NCI-H69 (cell line): ENCODE data around the gene NRP2.

Experiments
- DNase-seq: peaks from one replicate; lab custom pipeline; 2025; lab: John Stamatoyannopoulos, UW

NRP2 gene

DNA sequence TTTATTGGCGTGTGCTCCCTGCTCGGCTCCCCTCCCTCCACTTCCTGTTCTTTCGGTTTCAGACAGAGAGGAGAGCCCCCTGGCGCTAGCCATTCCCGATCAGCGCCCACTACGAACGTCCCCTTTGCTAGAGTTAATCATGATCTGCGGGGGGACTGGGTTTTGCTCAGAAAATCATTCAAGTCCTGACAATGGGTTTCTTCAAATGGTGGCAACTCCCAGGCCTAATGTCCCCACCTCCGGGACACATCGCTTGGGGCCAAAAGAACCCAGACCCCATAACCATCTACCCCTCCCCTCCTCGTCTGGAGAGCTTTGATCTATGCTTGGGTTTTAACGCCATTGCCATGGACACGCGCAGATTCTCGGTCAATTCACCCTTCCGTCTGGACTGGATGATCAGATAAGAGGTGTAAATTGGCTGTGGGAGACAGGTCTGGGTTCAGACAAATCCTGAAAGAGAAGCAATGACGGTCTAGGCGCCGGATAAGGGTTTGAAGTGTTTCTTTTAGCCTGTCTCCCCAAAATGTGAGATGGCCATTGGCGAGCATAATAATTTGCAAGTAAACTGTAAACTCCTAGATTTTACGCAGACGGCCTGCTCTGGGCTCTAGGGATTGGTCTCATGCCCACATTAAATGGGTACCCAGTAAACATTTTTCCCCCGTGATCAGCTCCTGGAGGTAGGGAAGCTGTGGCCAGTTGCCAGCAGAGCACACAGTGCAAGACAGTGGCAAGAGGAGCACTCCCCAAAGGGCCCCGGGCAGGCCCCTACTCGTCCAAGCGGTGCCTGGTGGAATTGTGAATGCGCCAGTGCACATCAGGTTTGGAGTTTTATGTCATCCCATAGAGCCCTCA lies 4.7 kb downstream of the NRP2 start:
- DNase-seq: peak; percentile 79

DNA sequence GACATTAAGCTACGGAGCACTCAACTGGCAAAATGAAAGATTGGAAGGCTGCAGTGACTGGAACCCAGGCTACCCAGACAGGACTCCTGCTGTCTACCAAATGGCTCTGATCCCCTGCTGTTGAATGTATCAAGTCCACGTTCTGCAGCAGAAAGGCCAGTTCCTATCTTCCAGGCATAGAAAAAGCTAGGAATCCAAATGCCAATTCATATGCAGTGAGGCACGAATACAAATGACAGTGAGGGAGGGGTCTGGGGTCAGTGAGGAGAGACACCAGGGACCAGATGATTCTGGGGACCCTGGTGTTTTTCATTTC lies 5.3 kb downstream of the NRP2 start:
- DNase-seq: no peak

DNA sequence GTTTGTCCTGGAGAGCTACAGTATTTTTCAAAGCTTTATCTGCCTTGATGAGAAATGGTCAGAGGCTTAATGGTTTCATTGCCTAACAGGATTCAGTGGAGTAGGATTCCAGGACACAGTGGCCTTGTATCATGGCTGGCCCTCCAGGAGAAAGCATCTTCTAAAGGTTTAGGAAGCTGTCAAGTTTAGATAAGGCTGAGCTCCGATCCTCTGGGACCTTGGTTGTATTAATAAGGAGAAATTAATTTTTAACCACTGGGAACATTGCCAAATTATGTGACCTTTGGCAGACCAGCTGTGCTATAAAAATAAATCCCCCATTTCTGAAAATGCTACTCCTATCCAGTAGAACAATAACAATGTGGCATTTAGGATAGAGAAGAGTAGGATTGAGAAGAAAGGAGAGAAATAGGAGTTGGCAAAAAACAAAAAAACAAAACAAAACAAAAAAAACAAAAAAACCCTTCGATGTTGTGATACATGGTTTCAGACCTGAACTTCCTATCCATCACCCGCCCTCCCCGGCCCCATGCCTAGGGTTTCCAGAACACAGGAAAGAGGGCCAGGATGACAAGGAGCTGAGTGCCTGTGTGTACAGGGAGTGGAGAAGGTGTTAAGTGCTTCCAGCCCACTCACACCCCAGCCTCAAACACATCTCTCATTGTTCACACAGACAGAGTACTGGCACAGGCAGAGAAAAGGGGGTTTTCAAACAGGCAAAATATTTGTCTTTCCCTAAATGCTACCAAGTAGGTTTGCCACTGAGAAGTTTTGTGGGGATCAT lies 6.3 kb downstream of the NRP2 start:
- peak; percentile 18 for DNase-seq

DNA sequence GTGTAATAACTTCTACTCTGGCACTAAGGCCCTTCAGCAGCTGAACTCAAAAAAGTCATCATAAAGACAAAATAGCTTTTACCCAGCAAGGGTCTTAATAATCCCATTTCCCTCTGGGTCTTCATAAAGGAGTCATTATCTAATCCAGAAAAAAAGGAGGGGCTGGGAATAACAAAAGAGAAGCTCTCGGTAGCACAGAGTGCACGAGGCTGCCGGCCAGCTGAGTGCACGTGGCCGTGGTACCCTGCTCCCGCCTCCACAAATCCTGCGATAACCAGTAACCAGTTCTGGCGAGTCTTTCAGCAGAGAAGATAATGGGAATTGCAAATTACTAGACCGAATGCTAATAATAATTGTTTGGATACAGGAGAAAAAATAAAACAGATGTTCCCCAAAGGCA lies 7.5 kb downstream of the NRP2 start:
- DNase-seq: no peak

DNA sequence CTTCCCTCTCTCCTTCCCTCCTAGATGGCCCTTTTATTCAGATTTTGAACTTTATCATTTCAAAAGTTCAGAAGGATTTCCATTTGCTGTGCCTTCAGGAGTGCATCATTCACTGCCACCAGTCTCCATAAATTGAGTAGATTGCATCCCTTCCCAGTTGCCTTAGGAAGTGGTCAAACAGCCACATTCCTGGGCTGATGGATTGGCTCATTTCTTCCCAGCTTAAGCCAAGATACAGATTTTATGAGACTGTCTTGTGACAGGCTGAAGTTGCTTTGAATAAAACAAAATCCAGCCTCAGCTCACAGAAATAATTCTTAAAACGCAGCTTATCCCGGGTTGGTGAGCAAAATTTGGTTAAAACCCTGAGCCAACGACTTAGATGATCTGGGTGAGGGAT lies 9.8 kb downstream of the NRP2 start:
- no peak for DNase-seq

DNA sequence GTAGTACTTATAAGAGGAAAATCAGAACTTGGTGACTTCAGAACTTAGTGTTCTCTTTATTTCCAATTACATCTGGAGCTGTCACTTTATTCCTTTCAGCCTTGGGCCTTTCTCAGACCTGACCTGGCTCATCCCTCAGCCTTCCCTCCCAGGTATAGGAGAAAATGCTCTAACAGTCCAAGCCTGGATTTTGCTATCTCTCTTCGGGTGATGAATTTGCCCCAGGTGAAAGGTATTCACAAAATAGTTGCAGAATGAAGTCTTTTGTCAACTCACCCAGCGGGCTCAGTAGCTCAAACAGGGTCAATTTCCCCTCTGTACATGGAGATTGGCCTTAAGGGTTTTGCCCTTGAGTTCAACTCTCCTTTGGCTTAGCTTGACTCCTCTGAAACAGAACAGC lies 12.0 kb downstream of the NRP2 start:
- no peak for DNase-seq

DNA sequence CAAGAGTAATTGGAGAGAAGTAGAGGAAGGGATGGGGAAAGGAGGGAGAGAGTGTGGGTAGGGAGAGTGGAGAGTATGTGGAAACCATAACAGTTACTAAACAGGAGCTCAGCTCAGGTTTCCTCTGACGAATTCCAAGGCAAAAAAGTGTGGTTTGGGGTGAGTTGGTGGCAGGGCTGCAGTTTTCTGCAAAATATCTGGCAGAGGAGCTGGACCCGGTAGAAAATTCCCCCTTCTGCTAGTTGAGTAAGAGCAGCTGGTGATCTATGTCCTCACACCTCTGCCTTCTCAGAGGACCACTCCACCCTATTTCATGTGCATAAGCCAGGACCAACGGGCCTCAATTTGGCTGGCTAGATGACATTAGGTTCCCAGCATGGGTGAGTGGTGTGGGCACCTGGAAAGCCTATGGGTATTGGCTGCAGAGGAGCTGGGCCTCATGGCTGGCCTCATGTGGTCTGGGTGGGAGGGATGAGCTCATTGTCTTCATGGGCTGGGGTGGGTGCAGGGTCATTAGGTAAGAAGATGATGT lies 13.2 kb downstream of the NRP2 start:
- DNase-seq: peak; percentile 40

DNA sequence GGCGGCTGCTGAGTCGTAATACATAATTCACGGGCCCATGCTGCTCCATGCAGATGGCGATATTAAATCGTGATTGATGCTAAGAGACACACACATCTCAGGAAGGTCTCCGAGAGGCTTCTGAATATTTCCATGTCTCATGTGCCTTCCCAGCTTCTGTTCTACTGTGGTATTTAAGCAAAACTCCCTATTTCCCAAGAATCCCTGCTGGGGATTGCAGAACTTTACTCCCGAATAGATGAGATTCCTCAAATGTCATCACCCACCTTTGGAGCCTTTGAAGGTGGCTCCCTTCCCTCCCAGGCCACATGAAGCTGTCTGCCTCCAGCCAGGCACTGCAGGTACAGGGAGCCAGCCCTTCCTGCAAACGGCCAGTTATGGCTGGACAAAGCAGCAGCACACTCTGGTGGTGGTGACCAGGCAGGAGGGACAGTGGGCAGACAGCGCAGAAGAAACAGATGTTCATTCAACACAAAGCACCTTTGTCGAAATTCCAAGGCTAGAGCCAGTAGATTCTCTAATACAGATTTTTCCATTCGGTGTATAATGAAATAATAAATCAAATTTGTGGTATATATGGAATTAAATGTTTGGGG lies 14.1 kb downstream of the NRP2 start:
- DNase-seq: peak; percentile 8

DNA sequence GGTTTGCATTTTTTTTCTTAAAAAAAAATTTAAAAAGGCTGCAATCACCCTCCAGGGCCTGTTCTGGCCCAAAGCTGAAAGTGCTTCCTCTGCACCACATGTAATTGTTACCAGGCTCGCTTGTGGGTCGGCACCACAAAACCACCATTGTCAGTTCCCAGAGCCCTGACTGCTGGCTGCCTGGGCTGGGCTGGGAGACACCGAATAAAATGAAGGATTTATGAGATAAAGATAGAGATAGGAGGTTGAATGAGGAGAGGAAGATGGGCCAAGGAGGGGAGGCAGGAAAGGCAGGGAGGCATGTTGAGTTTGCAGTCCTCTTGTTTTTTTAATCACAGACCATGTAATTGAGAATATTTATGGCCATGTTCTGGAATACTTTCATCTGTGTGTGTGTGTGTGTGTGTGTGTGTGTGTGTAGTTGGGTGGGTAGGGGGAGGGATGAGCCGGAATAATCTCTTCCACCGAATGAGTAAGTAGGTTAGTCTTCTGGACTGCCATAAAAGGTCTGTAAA lies 14.7 kb downstream of the NRP2 start:
- DNase-seq: no peak

DNA sequence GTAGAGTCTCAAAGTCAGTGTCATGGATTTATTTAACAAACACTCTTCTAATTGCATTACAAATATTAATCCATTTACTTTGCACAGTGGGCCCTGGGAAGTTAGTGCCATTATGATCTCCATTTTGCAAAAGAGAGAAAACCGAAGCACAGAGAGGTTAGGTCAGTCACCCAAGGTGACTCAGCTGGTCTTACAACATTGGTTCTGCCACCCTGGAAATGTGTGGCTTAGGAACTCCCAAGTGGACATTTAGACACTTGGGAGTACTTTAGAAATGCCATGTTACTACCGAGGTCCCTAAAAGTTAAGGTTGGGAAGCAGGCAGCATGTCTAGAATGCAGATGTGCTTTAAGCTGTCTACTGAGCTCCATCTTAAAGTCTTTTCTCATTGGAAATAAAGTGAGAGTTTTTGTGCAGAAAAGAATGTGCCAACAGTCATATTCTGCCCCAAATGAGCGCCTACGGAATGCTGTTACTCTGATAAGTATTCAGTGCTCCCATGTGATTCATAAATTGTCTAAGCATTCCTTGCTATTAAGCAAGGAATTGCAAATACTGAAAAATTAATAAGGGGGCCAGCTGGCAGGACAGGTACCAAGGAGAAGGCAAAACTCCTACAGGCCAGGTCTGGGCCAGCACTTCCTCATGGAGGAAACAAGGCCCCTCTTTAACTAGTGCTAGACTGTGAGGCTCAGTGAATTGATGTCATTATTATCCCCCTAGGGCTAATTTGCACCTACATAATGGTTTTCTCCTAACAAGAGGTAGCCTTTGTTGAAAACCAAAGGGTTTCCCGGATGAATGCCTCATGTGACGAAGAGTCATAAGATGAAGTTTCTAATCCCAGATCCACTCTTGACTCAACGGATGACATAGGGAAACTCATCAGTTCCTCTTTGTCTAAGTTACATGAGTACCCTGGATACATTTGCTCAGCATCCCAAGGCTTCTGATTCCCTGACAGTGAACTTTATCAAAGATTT lies 16.3 kb downstream of the NRP2 start:
- DNase-seq: peak; percentile 26

DNA sequence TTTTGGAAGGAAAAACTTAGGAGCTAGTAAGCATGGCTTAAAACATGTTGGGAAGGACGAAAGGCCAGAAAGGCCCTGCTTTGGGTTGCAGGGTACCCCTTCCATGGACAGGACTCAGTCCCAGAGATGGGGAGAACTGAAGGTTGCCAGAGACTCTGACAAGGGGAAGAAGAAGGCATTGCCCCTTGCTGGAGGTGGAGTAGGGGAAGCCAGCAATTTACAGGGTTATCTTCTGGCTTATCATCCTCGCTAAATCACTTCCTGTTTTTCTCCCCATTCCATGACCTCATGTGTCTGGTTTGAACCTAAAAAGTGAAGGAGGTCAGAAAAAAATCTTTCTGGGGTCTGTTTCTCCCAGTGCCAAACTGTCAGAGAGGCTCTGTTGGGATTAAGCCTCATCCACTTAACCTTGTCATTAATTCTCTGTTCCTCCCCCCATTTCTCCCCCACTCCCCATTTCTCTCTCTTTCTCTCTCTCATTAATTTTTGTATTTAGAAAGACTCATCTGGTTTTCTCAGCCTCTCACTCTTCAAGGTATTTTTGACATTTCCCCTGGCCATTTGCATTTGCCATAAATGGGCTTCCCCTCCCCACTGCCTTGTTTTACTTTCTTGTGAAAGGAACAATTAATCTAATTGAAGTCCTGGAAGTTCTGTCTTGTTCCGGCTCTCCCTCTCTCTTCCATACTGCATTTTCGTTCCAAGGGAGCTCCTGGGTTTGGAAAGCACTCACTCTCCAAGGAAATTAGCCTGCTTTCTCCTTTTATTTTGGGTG lies 17.4 kb downstream of the NRP2 start:
- DNase-seq: no peak

DNA sequence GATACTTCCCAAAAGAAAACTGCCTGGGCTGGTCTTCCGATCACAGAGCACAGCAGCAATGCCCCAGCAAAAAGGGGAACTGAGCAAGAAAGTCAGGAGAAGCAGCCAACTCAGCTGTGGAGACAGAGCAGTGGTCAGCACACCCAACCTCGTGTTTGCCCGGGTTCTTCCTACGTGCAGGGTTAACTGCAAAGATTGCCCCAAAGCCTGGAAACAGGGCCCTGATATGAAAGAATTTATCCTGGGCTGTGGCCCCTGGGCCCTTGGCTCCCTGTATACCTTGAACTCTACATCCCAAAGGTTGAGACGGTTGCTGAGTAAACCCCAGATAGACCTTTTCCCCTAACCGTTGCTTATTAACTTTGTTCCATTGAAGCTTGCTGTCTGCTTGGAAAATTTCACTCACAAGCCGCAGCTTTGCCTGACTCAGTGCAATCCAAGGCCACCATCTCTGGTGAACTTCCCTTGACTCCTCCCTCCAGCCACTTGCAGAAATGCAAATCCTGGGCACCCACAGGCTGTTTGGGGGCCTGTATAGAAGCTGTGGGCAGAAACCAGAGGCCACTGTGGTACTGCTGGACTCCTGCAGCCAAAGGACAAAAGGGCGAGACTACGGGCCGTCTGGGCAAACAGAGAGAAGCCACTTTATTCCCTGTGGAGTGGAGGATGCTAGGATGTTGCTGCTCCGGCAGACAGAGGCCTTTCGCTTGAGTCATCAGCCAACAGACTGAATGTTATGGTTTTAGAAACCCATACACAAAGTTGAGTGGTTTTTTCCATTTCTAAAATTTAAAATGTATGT lies 18.2 kb downstream of the NRP2 start:
- DNase-seq: no peak

DNA sequence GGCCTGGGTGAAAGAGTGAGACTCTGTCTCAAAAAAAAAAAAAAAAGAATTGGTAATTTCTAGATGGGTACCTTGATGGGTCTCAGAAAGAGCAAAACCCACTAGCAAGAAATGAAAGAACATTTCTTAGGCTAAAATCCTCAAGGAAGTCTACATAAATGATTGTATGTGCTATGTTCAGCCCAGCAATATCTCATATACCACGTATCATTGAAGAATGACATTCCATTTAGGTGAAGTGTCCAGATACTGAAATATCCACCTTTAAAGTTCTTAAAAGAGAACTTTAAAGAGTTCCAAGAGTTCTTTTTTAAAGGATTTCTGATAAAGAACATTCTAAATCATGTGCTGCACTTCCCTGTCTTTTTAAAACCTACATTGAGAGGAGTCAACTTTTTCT lies 19.2 kb downstream of the NRP2 start:
- no peak for DNase-seq

DNA sequence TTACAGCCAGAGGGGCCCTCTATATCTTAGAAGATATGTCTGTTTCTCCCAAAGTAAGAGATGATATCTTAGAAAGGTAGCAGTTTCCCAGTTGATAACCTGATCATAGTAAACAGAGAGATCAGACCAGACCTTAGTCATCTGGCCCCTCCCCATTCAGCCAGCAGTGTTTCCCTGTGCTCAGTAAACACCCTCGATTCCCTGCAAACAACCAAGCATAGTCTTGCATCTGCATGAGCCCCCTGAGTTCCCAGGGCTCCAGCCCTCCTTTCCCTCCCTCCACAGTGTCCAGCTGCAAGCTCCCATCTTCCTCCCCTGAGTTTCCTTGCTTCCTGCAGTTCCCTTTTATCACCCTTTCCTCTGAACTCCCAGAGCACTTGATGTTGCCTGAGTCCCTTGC lies 20.3 kb downstream of the NRP2 start:
- no peak for DNase-seq

DNA sequence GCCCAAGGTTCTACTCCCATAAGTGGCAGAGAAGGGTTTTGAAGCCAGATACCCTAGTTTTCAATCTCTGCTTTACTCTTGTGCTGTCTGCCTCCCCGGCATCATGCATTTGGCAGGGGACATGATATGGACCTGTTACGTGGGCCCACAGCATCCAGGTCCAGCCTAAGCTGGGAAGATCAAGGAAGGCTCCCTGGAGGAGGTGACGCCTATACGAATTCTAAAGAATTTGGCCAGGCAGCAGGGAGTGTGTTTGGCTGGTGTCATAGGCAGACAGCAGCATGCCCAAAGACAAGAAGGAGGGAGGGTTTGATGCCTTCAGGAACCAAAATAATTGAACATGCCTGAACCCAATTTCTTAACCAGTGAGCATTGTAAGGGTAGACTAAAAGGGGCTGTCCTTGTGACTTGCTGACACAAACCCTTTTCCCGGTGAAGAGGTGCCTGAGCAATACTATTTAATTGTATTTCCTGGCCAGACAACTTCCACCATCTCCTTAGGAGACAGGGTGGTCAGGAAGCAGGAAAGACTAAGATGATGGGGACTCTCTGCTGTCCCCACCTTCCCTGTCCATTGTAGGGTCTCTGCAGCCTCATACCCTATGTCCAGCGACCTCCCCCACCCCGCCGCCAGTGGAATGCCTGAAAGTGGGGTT lies 21.3 kb downstream of the NRP2 start:
- DNase-seq: no peak

DNA sequence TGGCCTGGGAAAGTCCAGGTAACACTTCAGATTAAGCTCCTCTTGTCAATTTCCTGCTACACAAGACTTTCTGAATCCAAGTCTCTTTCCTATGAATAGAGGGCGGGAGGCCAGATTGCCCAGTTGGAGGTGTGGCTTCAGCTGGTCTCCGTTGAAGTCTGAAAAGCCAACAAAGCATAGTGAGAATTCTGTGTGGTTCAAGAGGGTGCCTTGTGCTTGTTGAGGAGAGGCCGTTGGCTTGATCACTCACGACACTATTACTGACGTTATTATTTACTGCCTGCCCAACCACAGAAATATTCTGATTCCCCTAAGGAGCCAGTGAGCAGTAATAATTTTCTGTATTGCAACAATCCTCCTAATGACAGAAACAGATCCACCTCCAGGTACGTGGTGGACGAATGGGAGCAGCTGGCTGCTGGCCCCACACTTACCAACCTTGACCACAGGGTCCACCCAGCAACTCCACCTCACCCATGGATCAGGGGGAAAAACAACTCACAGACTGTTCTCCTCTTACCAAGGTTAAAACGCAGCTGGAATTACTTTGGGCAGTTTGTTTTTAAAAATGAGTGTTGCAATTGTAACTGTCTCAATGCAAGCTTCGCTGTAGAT lies 21.9 kb downstream of the NRP2 start:
- no peak for DNase-seq

DNA sequence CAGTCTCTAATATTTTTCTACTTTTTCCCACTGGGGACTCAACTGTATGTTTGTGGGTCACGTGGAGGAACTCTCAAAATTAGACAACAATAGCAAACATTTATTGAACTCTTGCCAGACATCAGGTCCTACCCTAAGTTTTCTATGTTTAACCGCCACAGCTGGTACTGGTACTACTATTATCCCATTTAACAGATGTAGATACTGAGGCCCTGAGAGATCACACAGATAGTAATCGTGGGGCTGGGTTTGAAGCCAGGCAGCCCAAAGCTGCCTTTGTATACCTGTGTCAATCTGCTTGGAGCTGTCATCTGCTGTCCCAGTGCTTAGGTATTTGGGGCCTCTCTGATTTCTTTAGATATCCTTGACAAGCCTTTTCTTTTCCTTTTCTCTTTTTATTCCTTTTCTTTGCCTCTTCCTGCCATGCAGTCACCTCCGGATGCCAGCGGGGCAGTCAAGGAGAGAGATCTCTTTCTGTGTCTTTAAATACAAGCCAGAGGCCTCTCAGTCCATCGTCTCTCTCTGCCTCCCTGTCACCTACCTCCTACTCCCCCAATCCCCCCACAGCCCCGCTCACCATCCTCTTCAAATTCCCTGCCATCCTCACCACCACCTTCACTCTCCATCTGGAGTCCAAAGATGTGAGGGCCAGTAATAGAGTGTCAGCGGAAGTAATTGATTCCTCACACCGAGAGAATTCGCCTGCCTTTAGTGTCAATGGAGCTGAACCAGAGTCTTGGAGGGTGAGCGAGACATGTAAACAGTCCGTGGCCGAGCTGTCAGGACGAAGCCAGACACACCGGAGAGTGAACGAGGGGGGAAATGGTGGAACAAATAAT lies 23.4 kb downstream of the NRP2 start:
- DNase-seq: no peak
